Activated CD8-positive, alpha-beta T cell treated with anti-CD3 and anti-CD28 coated beads for 36 hours (primary cell): ENCODE measurements around the gene ZC3H12A. TPM values are rescaled to one million over a fixed set of nuclear protein-coding genes. Genes with fewer than 3 reads are reported as not detected.

Source experiments
- ATAC-seq: fragments of 200-7000 bp; cut with Tn5 transposase; one replicate; pipeline ENCODE4 v1.10.0; 2021; ENCODE audit warnings: mild to moderate bottlenecking, moderate library complexity
- CTCF ChIA-PET: fragments of 350-600 bp; sonication (Branson Sonifier 250); formaldehyde crosslinking; loops from one replicate; lab custom pipeline; 2021; ENCODE audit warnings: antibody characterized with exemption; lab: Charles Lee
- POLR2A ChIA-PET: fragments of 350-600 bp; sonication (Branson Sonifier 250); formaldehyde crosslinking; loops from one replicate; lab custom pipeline; 2021; ENCODE audit warnings: antibody characterized with exemption; lab: Charles Lee
- DNase-seq: peaks from one replicate; pipeline ENCODE4 v3.0.0-alpha.2; 2020
- H3K27ac Mint-ChIP-seq: one replicate; pipeline ENCODE4 v1.8.0; 2021; ENCODE audit warnings: mild to moderate bottlenecking, mixed read lengths
- H3K27me3 Mint-ChIP-seq: one replicate; pipeline ENCODE4 v1.8.0; 2021; ENCODE audit warnings: mixed read lengths
- H3K36me3 Mint-ChIP-seq: one replicate; pipeline ENCODE4 v1.8.0; 2021; ENCODE audit warnings: low read depth, mixed read lengths
- H3K4me1 Mint-ChIP-seq: one replicate; pipeline ENCODE4 v1.8.0; 2021; ENCODE audit warnings: low read depth, mixed read lengths
- H3K4me3 Mint-ChIP-seq: one replicate; pipeline ENCODE4 v1.8.0; 2021; ENCODE audit warnings: mild to moderate bottlenecking, moderate library complexity, mixed read lengths
- H3K9me3 Mint-ChIP-seq: one replicate; pipeline ENCODE4 v1.8.0; 2021; ENCODE audit warnings: mixed read lengths
- CTCF ChIP-seq: fragments of 200-600 bp; IDR thresholded peaks from one replicate; pipeline ENCODE4 v1.8.0; 2022; ENCODE audit warnings: antibody characterized with exemption, mild to moderate bottlenecking
- intact Hi-C: fragments of 100-400 bp; cut with micrococcal nuclease; formaldehyde crosslinking; loops from one replicate; pipeline ENCODE4 v1.10.0; 2022
- total RNA-seq, 2 experiments: library from RNA; stranded (reverse); gene quantifications; one replicate each; pipeline ENCODE4 v1.2.3, GENCODE V29; 2021

The ZC3H12A gene
- total RNA-seq, 2 experiments from 2014 or later: 20.4 to 20.5 TPM

- POLR2A ChIA-PET: interaction anchor here (0.9 to 1.0 kb wide), 2 partner anchors 10 to 14 kb away, joined by 3 read pairs; no protein-coding TSS in a partner anchor
Measured at GRCh38 chr1:37509181-37509580, 34.8 kb downstream of the ZC3H12A start.

GRCh38 chr1:37513795-37514349 is 39.5 kb downstream of the ZC3H12A start:
- ChIA-PET CTCF (interaction anchor here (0.8 to 4.5 kb wide), 13 partner anchors 10 to 168 kb away, joined by 3 to 37 read pairs (median 3); partner anchors contain the start of gene ZC3H12A), POLR2A (interaction anchor here (0.9 to 3.4 kb wide), 10 partner anchors 11 to 176 kb away, joined by 3 to 52 read pairs (median 4); partner anchors contain the start of genes GNL2 and ZC3H12A)
- ATAC-seq: peak; percentile 62
- peaks cover 30% of the 10 kb centered on the region for H3K36me3 Mint-ChIP-seq
- no peaks in the 10 kb centered on the region for H3K27me3 Mint-ChIP-seq
- intact Hi-C loops: loop anchor here (5.0 kb wide), 1 partner anchor 38 kb away; the partner anchor contains the start of gene SNIP1
- peak; percentile 84 for DNase-seq
- H3K4me1 Mint-ChIP-seq: peaks cover 42% of the 10 kb centered on the region
- peak overlapping the region; percentile 98 for H3K4me3 Mint-ChIP-seq
- TF ChIP-seq CTCF: no peak
- H3K27ac Mint-ChIP-seq: peak overlapping the region; percentile 94
- no peaks in the 10 kb centered on the region for H3K9me3 Mint-ChIP-seq

More at GRCh38 chr1:37509181-37509580, 34.8 kb downstream of the ZC3H12A start:
- H3K4me3 Mint-ChIP-seq: no peak overlapping the region
- H3K27ac Mint-ChIP-seq: peak overlapping the region; percentile 22
- TF ChIP-seq CTCF: no peak
- peaks cover 36% of the 10 kb centered on the region for H3K4me1 Mint-ChIP-seq
- ATAC-seq: no peak
- intact Hi-C loops: no loop called here
- H3K36me3 Mint-ChIP-seq: peaks cover 52% of the 10 kb centered on the region
- H3K27me3 Mint-ChIP-seq: no peaks in the 10 kb centered on the region
- no peaks in the 10 kb centered on the region for H3K9me3 Mint-ChIP-seq
- CTCF ChIA-PET: interaction anchor here (0.8 to 1.8 kb wide), 8 partner anchors 9 to 58 kb away, joined by 3 to 12 read pairs (median 3); no protein-coding TSS in a partner anchor
- DNase-seq: no peak

GRCh38 chr1:37514350-37515184 is 40.2 kb downstream of the ZC3H12A start, which contains the start of gene MEAF6:
Gene MEAF6 (minus strand): TSS chr1:37514766. CDS start chr1:37514746, 20 bp downstream.
- Mint-ChIP-seq H3K9me3 (no peaks in the 10 kb centered on the region), H3K27ac (peak within 1 kb of the TSS; percentile 96), H3K27me3 (no peaks in the 10 kb centered on the region), H3K4me3 (peak within 1 kb of the TSS; percentile 98), H3K4me1 (peaks cover 42% of the 10 kb centered on the region), H3K36me3 (peaks cover 31% of the 10 kb centered on the region)
- DNase-seq: peak; percentile 84
- ChIA-PET CTCF (interaction anchor here (0.8 to 4.5 kb wide), 16 partner anchors 10 to 167 kb away, joined by 3 to 37 read pairs (median 3); partner anchors contain the start of gene ZC3H12A), POLR2A (interaction anchor here (0.6 to 3.4 kb wide), 15 partner anchors 10 to 184 kb away, joined by 3 to 52 read pairs (median 4); partner anchors contain the start of genes GNL2, SNIP1 and ZC3H12A)
- peak; percentile 91 for ATAC-seq
- peak; percentile 70 for TF ChIP-seq CTCF
- intact Hi-C loops: loop anchor here (5.0 kb wide), 1 partner anchor 38 kb away; the partner anchor contains the start of gene SNIP1

GRCh38 chr1:37515185-37516034 is 41.0 kb downstream of the ZC3H12A start:
- DNase-seq (no peak), ATAC-seq (no peak)
- POLR2A ChIA-PET: interaction anchor here (0.9 to 3.4 kb wide), 11 partner anchors 9 to 183 kb away, joined by 3 to 52 read pairs (median 4); partner anchors contain the start of genes SNIP1 and ZC3H12A
- CTCF ChIA-PET: interaction anchor here (1.0 to 4.5 kb wide), 12 partner anchors 8 to 88 kb away, joined by 3 to 37 read pairs (median 3); no protein-coding TSS in a partner anchor
- no peak for TF ChIP-seq CTCF
- peak overlapping the region; percentile 96 for H3K27ac Mint-ChIP-seq
- H3K4me3 Mint-ChIP-seq: peak overlapping the region; percentile 98
- no peaks in the 10 kb centered on the region for H3K27me3 Mint-ChIP-seq
- intact Hi-C loops: no loop called here
- no peaks in the 10 kb centered on the region for H3K9me3 Mint-ChIP-seq
- H3K4me1 Mint-ChIP-seq: peaks cover 45% of the 10 kb centered on the region
- H3K36me3 Mint-ChIP-seq: peaks cover 35% of the 10 kb centered on the region
